Lower leg skin (tissue), 4 donors: ENCODE results near the gene DAD1. TPM values are rescaled to one million over a fixed set of nuclear protein-coding genes. Genes with fewer than 3 reads are reported as not detected.

Experiments
- DNase-seq, 2 donors: peaks; one replicate each; pipeline ENCODE4 v3.0.0-alpha.2; 2019; ENCODE audit warnings: low spot score in 2 of 2
- H3K4me3 ChIP-seq: fragments of 200-600 bp; sonication (generic); 2 replicates; pipeline ENCODE4 v1.5.1; 2017; ENCODE audit warnings: mild to moderate bottlenecking, low read depth; ENCODE audit not compliant: poor library complexity, severe bottlenecking
- POLR2A ChIP-seq, 2 donors: fragments of 450-650 bp; IDR thresholded peaks; one replicate each; pipeline ENCODE4 v1.6.1; 2016 to 2017; ENCODE audit warnings: antibody characterized with exemption in 2 of 2, mild to moderate bottlenecking in 1 of 2, moderate library complexity in 1 of 2
- WGBS, 2 donors: methylation state at CpG; one replicate each; pipeline ENCODE4 v1.1.5; 2018; 5-methylcytosine and 5-hydroxymethylcytosine counted together
- intact Hi-C: fragments of 100-400 bp; cut with DNase I; formaldehyde crosslinking; loops from one replicate; pipeline ENCODE4 v1.15.0; 2023; ENCODE audit warnings: low total_unique reads
- total RNA-seq, 4 donors: library from RNA; depleted of rRNA; stranded (reverse); fragments of >200 nt; gene quantifications; one replicate each; pipeline ENCODE4 v1.1.0, GENCODE V29; 2016
- TF ChIP-seq, protein P1 (sequence below), 3 donors: fragments of 450-650 bp; IDR thresholded peaks; one replicate each; pipeline ENCODE4 v1.5.1; 2016; ENCODE audit warnings: antibody characterized with exemption in 3 of 3, mild to moderate bottlenecking in 3 of 3, moderate library complexity in 2 of 3

DAD1 gene
- total RNA-seq, 4 donors from 2014 or later = 103 to 131 (median 124) TPM

DNA sequence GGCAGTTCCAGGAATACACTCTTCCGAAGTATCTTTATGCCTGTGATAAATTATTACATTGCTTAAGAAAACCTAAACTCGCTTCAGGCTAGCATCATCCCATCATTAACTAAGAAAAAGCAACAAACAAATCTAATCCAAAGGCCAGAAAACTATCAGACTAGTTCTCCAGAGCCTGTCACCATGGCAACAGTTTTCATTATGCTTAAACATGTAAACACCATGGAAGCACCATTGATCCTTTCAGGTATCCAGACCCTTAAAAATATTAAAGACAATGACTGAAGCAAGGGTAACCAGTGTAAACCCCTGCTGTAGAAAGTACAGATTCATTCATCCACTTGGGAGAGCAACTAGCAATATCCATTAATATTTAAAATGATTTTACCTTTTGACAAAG, 9.8 kb downstream of the DAD1 start:
- intact Hi-C loops = no loop called here
- TF ChIP-seq POLR2A (IDR thresholded peaks at IDR 0.05) = no peak
- TF ChIP-seq, protein P1, sequence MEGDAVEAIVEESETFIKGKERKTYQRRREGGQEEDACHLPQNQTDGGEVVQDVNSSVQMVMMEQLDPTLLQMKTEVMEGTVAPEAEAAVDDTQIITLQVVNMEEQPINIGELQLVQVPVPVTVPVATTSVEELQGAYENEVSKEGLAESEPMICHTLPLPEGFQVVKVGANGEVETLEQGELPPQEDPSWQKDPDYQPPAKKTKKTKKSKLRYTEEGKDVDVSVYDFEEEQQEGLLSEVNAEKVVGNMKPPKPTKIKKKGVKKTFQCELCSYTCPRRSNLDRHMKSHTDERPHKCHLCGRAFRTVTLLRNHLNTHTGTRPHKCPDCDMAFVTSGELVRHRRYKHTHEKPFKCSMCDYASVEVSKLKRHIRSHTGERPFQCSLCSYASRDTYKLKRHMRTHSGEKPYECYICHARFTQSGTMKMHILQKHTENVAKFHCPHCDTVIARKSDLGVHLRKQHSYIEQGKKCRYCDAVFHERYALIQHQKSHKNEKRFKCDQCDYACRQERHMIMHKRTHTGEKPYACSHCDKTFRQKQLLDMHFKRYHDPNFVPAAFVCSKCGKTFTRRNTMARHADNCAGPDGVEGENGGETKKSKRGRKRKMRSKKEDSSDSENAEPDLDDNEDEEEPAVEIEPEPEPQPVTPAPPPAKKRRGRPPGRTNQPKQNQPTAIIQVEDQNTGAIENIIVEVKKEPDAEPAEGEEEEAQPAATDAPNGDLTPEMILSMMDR (IDR thresholded peaks at IDR 0.05) = no peak
- no peak for DNase-seq
- WGBS, 2 donors = 58 to 60% methylated on average over 2 of the region's 2 CpGs
- no peak overlapping the region for H3K4me3 ChIP-seq

DNA sequence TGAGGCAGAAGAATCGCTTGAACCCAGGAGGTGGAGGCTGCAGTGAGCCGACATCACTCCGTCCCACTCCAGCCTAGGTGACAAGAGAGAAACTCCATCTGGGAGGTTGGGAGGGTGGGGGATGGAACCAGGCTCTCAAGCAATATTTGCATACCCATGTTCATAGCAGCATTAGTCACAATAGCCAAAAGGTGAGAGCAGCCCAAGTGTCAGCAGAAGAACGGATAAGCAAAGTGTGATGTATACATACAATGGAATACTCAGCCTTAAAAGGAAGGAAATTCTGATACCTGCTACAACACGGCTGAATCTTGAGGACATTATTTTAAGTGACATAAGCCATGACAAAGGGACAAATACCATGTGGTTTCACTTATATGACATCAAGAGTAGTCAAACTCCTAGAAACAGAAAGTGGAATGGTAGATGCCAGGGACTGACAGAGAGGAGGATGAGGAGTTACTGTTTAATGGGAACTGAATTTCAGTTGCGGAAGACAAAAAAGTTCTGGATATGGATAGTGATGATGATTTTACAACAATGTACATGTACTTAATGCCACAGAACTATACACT, 11.6 kb downstream of the DAD1 start:
- DNase-seq = no peak
- no peak overlapping the region for H3K4me3 ChIP-seq
- intact Hi-C loops = no loop called here
- TF ChIP-seq, protein P1 (IDR thresholded peaks at IDR 0.05) = no peak
- no peak for TF ChIP-seq POLR2A (IDR thresholded peaks at IDR 0.05)
- 81 to 82% methylated on average over 6 of the region's 6 CpGs for WGBS, 2 donors

DNA sequence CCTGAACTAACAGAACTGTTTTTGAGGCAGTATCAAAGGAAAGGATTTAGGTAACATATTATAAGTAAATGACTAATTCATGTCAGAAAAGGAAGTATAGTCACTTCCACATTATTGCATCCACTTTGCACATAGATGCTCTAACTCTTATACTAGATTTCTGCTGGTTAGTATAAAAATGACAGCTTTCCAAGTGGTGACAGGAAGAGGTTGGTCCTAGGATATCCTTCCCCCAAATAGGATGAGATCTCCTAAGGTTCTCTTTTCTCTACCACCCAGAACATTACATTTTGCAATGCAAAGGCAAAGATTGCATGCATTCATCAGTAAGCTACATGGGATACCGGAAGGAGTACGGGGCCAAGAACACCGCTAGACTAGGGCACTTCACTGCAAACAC, 15.2 kb downstream of the DAD1 start:
- WGBS, 2 donors = 94 to 96% methylated on average over 3 of the region's 3 CpGs
- intact Hi-C loops = loop anchor here (5.0 kb wide), 1 partner anchor 78 kb away; no protein-coding TSS in a partner anchor
- TF ChIP-seq, protein P1 (IDR thresholded peaks at IDR 0.05) = no peak
- TF ChIP-seq POLR2A (IDR thresholded peaks at IDR 0.05) = no peak
- no peak overlapping the region for H3K4me3 ChIP-seq
- DNase-seq = no peak

DNA sequence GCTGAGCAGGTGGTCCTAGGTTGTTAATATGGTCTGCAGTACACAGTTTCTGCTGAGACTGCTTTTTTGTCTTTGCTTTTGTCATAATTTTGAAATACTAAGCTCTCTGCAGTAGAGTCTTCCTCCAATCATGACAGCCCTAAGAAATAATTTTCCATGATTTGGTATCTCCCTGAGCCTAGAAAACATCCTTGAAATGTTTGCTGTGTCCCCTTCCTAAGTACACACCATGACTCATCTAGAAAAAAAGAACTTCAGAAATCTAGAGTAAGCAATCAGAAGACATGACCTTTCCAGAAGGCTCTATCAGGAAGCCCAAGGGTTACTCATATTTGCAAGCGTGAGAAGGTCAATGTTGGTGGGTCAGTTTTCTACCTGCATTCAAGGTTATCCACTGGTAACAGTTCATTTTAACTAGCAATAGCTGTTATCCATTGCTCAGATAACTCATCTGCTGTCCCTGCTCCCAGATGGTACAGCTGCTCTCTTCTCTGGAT, 16.4 kb downstream of the DAD1 start:
- no peak overlapping the region for H3K4me3 ChIP-seq
- no peak for TF ChIP-seq POLR2A (IDR thresholded peaks at IDR 0.05)
- TF ChIP-seq, protein P1 (IDR thresholded peaks at IDR 0.05) = no peak
- 79 to 83% methylated on average over 1 of the region's 1 CpG for WGBS, 2 donors
- intact Hi-C loops = loop anchor here (5.0 kb wide), 1 partner anchor 80 kb away; no protein-coding TSS in a partner anchor
- no peak for DNase-seq

DNA sequence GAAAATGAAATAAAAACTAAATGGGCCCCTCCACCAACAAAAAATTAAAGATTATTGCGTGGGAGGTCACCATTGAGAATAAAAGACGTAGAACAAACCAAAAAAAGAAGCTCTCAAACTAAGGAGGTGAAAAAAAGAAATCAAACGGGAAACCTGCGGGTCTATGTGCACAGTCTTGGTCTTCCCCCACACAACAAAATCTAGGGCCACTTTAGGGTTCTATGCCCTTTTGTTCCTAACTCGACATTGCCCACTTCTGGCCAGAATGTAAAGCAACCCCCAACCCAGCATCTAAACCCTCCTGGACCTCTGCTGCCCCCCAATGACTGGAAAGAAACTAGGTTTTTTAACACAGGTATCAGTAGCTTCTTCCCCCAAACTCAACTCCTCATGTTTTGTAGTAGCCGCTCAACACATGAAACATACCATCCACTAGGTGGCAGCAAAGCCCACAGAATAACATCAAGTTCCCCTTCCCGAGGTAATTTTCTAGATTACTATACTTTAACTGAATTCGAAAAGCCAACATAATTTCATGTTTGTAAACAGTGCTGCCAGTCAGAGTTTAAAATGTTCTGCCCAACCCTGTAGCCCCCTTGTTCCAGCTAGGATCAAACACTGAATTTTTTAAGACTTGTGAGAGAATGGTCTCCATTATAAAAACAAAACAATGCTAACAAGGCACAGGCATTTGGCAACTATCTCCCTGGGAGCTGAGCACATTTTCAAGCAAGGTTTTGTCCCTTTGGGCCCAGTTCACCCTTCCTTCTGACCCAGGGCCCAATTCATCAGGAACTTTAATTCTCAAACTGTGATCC, 18.7 kb downstream of the DAD1 start:
- 25 to 32% methylated on average over 8 of the region's 8 CpGs for WGBS, 2 donors
- peak in 1 of 2 donors; percentile 84 for DNase-seq
- intact Hi-C loops = loop anchor here (5.0 kb wide), 1 partner anchor 82 kb away; no protein-coding TSS in a partner anchor

More for the DNA sequence above, 18.7 kb downstream of the DAD1 start:
- no peak overlapping the region for H3K4me3 ChIP-seq
- TF ChIP-seq, protein P1 (IDR thresholded peaks at IDR 0.05) = peak in 1 of 3 donors; percentile 88
- no peak for TF ChIP-seq POLR2A (IDR thresholded peaks at IDR 0.05)
